Keratinocyte (primary cell): Measurements from ENCODE around the gene INSYN2A. TPM values are rescaled to one million over a fixed set of nuclear protein-coding genes. Genes with fewer than 3 reads are reported as not detected.

ENCODE experiments used
- DNase-seq: peaks from one replicate; pipeline ENCODE4 v3.0.0-alpha.2; 2011; ENCODE audit warnings: low read depth, missing footprints, low spot score
- FAIRE-seq: peaks from 2 replicates; lab custom pipeline; 2011; peaks lifted over from hg19 to GRCh38; lab: Jason Lieb, UNC
- H2AFZ ChIP-seq: 2 replicates; pipeline ENCODE4 v1.6.0; 2012; ENCODE audit warnings: low read length, control low read depth, inconsistent platforms; ENCODE audit not compliant: control insufficient read depth
- H3K27ac ChIP-seq: 2 replicates; pipeline ENCODE4 v1.5.1; 2011; ENCODE audit warnings: low read length; ENCODE audit not compliant: control insufficient read depth, insufficient read depth
- H3K27me3 ChIP-seq: 3 replicates; pipeline ENCODE4 v1.6.0; 2011; ENCODE audit warnings: low read length; ENCODE audit not compliant: control insufficient read depth, insufficient read depth; ENCODE audit errors: extremely low read depth
- H3K36me3 ChIP-seq, 2 experiments: 2 replicates in 1 of 2; 3 replicates in 1 of 2; pipeline ENCODE4 v1.5.1; 2011; ENCODE audit warnings: low read length in 2 of 2, mild to moderate bottlenecking in 1 of 2; ENCODE audit not compliant: control insufficient read depth in 2 of 2, insufficient read depth in 2 of 2; ENCODE audit errors: extremely low read depth in 1 of 2
- H3K4me1 ChIP-seq: 3 replicates; pipeline ENCODE4 v1.5.1; 2011; ENCODE audit warnings: low read length; ENCODE audit not compliant: control insufficient read depth, insufficient read depth; ENCODE audit errors: extremely low read depth
- H3K4me2 ChIP-seq: 3 replicates; pipeline ENCODE4 v1.6.0; 2011; ENCODE audit warnings: low read depth, low read length; ENCODE audit not compliant: control insufficient read depth, insufficient read depth; ENCODE audit errors: extremely low read depth
- H3K4me3 ChIP-seq, 3 experiments: fragments of 200-600 bp in 1 of 3; sonication (generic) in 1 of 3; 2 replicates in 2 of 3; 3 replicates in 1 of 3; pipeline ENCODE4 v1.5.1; 2011 to 2016; ENCODE audit warnings: low read length in 3 of 3, mild to moderate bottlenecking in 3 of 3, control low read depth in 2 of 3, inconsistent platforms in 1 of 3, low read depth in 1 of 3, mixed read lengths in 1 of 3, mixed run types in 1 of 3, moderate library complexity in 1 of 3; ENCODE audit not compliant: control insufficient read depth in 2 of 3, insufficient read depth in 2 of 3; ENCODE audit errors: extremely low read depth in 1 of 3
- H3K79me2 ChIP-seq: 2 replicates; pipeline ENCODE4 v1.6.0; 2012; ENCODE audit warnings: low read length; ENCODE audit not compliant: control insufficient read depth, insufficient read depth
- H3K9ac ChIP-seq: 3 replicates; pipeline ENCODE4 v1.6.0; 2011; ENCODE audit warnings: low read length; ENCODE audit not compliant: control insufficient read depth, insufficient read depth; ENCODE audit errors: extremely low read depth
- H3K9me1 ChIP-seq: 3 replicates; pipeline ENCODE4 v1.6.0; 2011; ENCODE audit warnings: low read length; ENCODE audit not compliant: control insufficient read depth, insufficient read depth; ENCODE audit errors: extremely low read depth
- H3K9me3 ChIP-seq: 2 replicates; pipeline ENCODE4 v1.5.1; 2012; ENCODE audit warnings: low read depth, low read length; ENCODE audit not compliant: control insufficient read depth
- H4K20me1 ChIP-seq: 3 replicates; pipeline ENCODE4 v1.6.0; 2011; ENCODE audit warnings: low read length; ENCODE audit not compliant: control insufficient read depth, insufficient read depth; ENCODE audit errors: extremely low read depth
- CTCF ChIP-seq, 3 experiments: IDR thresholded peaks in 1 of 3; conservative IDR thresholded peaks in 1 of 3; optimal IDR thresholded peaks in 1 of 3; 2 replicates in 2 of 3; 3 replicates in 1 of 3; pipeline versions ENCODE3 to v1.5.1; 2011; ENCODE audit warnings: low read length in 3 of 3, mild to moderate bottlenecking in 3 of 3, moderate library complexity in 2 of 3, control low read depth in 1 of 3, inconsistent platforms in 1 of 3; ENCODE audit not compliant: insufficient read depth in 2 of 3; ENCODE audit errors: extremely low read depth in 1 of 3
- dilution Hi-C: fragments of 300-500 bp; cut with MboI; formaldehyde crosslinking; loops from one replicate; pipeline ENCODE4 v1.7.0; 2020; ENCODE audit warnings: low sequenced_read_pairs; ENCODE audit not compliant: extremely low pct_ligation_motif_present
- polyA plus RNA-seq, 5 experiments: library from polyadenylated mRNA; depleted of rRNA in 3 of 5; stranded (reverse) in 3 of 5; stranded (forward) in 1 of 5; unstranded in 1 of 5; fragments of >200 nt; gene quantifications; 1 replicate in 1 of 5; 2 replicates in 3 of 5; 3 replicates in 1 of 5; pipeline versions ENCODE4 v1.2.1 to v1.2.3, GENCODE V29; 2011 to 2012; ENCODE audit warnings: missing spikeins in 2 of 5, low read depth in 1 of 5, low replicate concordance in 1 of 5

The INSYN2A gene
- polyA plus RNA-seq, 1 donor (not counting 4 experiments of a cell fraction or from before 2014, with no cell fraction given), result not detected

GRCh38 chr10:127146661-127147060 is 49.7 kb downstream of the INSYN2A start:
- FAIRE-seq (no peak), DNase-seq (no peak)
- Histone ChIP-seq H3K79me2 (no peaks in the 10 kb centered on the region), H2AFZ (no peak overlapping the region), H3K9ac (no peak overlapping the region), H3K9me3 (no peaks in the 10 kb centered on the region), H3K27me3 (no peaks in the 10 kb centered on the region), H3K4me1 (peaks cover 37% of the 10 kb centered on the region), H3K27ac (no peak overlapping the region), H3K36me3 (peaks cover 0 to 1% of the 10 kb centered on the region in 2 experiments), H4K20me1 (no peaks in the 10 kb centered on the region), H3K9me1 (peaks cover 3% of the 10 kb centered on the region), H3K4me2 (no peak overlapping the region), H3K4me3 (no peak overlapping the region)
- dilution Hi-C loops, result no loop called here
- TF ChIP-seq CTCF (optimal IDR thresholded peaks at IDR 0.05 in 1 of 3, IDR thresholded peaks at IDR 0.05 in 1 of 3, conservative IDR thresholded peaks at IDR 0.05 in 1 of 3; ENCODE audit: extremely low read depth in 1 of 3, insufficient read depth in 2 of 3, low read length in 3 of 3), result no peak
